GOT3 (cell line): Measurements from ENCODE around the gene LUZP4.
"Not testable (repeated sequence)": the region's sequence is repeated elsewhere in the genome, so short reads cannot be mapped to it uniquely, and the experiment has no call there.

ENCODE experiments used
- DNase-seq: peaks from one replicate; lab custom pipeline; 2025; ENCODE audit warnings: mixed read lengths; lab: John Stamatoyannopoulos, UW

The LUZP4 gene

GRCh38 chrX:115289465-115289864, at the start of gene LUZP4:
LUZP4 (plus strand) TSS chrX:115289715; CDS start chrX:115289760, 45 bp downstream.
- no peak for DNase-seq

GRCh38 chrX:115251458-115252233, 37.9 kb upstream of the LUZP4 start:
- no peak for DNase-seq

- DNase-seq = no peak
Observed at GRCh38 chrX:115255003-115255402, 34.5 kb upstream of the LUZP4 start.

- no peak for DNase-seq
Observed at GRCh38 chrX:115257711-115258110, 31.8 kb upstream of the LUZP4 start.

- DNase-seq = no peak
Observed at GRCh38 chrX:115259238-115259875, 30.2 kb upstream of the LUZP4 start.

GRCh38 chrX:115260330-115260729, 29.2 kb upstream of the LUZP4 start:
- no peak for DNase-seq

GRCh38 chrX:115261148-115261547, 28.4 kb upstream of the LUZP4 start:
- DNase-seq = no peak

- DNase-seq = no peak
Observed at GRCh38 chrX:115264009-115264408, 25.5 kb upstream of the LUZP4 start.

GRCh38 chrX:115266300-115266699, 23.2 kb upstream of the LUZP4 start:
- DNase-seq = no peak

GRCh38 chrX:115268421-115268820, 21.1 kb upstream of the LUZP4 start:
- DNase-seq = no peak

GRCh38 chrX:115269051-115269683, 20.3 kb upstream of the LUZP4 start:
- DNase-seq = no peak

GRCh38 chrX:115284877-115285276, 4.6 kb upstream of the LUZP4 start:
- DNase-seq = no peak

GRCh38 chrX:115297189-115297588, 7.7 kb downstream of the LUZP4 start:
- DNase-seq = no peak

GRCh38 chrX:115311139-115311538, 21.6 kb downstream of the LUZP4 start:
- DNase-seq = no peak

- DNase-seq = no peak
Observed at GRCh38 chrX:115311601-115312001, 22.1 kb downstream of the LUZP4 start.

GRCh38 chrX:115318139-115318538, 28.6 kb downstream of the LUZP4 start:
- DNase-seq = no peak

- DNase-seq = no peak
Observed at GRCh38 chrX:115322375-115322774, 32.9 kb downstream of the LUZP4 start.

GRCh38 chrX:115324194-115324593, 34.7 kb downstream of the LUZP4 start:
- no peak for DNase-seq

GRCh38 chrX:115329282-115329681, 39.8 kb downstream of the LUZP4 start:
- DNase-seq = not testable (repeated sequence)

GRCh38 chrX:115330498-115331168, 41.1 kb downstream of the LUZP4 start:
- no peak for DNase-seq

- DNase-seq = no peak
Observed at GRCh38 chrX:115332832-115333231, 43.3 kb downstream of the LUZP4 start.

- DNase-seq = no peak
Observed at GRCh38 chrX:115333446-115333845, 43.9 kb downstream of the LUZP4 start.
